ENCODE data around the gene LIFR.

- no peak for TF ChIP-seq CTCF (IDR thresholded peaks at IDR 0.05; ENCODE audit: poor library complexity)
- no peak for TF ChIP-seq EZH2 (IDR thresholded peaks at IDR 0.05; ENCODE audit: borderline replicate concordance)
Observed at GRCh38 chr5:38527475-38527874, 29.0 kb downstream of the LIFR start.

Data from hepatocyte (in vitro differentiated cells).